Brain pericyte (primary cell): ENCODE measurements around the gene ARSG.
"Not testable (repeated sequence)": the region's sequence is repeated elsewhere in the genome, so short reads cannot be mapped to it uniquely, and the experiment has no call there.

Experiments
- DNase-seq: peaks from one replicate; pipeline ENCODE4 v3.0.0-alpha.2; 2012; ENCODE audit warnings: low read depth, low spot score

Gene ARSG

DNA sequence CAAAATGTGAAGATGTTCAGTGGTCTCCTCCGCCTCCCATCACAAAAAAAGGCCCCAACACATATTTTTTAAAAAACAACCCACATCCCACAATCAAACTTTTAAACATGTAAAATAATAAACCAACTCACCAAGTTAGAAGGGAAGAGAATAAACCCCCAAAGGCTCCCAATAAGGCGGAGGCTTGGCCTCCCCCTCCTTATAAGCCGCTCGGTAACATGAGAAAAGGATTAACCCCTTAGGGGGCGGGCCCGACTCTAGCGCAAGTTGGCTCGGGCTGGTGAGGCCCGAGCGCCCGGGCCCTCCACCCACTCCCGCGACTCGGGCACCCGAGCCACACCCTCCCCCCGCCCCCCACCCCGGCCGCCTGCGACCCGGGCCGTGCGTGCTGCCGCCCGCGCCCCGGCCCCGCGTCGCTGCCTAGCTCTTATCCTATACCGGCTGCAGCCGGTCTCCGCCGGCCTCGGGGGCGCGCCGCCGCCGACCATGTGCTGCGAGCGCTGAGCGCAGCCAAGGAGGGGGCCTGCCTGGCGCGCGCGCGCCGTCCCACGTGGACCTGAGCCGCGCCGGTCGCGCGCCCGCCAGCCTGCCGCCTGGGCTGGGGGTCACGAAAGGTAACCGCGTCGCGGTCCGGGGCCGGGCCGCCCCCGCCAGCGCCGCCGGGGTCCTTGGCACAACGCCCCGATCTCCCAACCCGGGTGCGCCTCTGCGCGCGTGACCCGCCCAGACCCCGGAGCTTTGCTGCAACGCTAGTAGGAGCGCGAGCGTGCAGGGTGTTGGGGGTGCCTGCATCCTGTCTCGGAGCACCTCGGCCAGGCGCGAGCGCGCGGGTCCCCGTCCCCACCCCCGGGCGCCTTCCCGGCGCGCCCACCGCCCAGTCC is at the start of gene ARSG, which contains the start of gene SLC16A6:
TSS of gene ARSG (plus strand) at position 541 of the 881 bp plus-strand sequence. CDS start 15,999 bp downstream, outside the sequence.
TSS of gene SLC16A6 (minus strand) at position 173 of the 881 bp plus-strand sequence. CDS start 12,807 bp downstream, outside the sequence.
- DNase-seq = no peak

DNA sequence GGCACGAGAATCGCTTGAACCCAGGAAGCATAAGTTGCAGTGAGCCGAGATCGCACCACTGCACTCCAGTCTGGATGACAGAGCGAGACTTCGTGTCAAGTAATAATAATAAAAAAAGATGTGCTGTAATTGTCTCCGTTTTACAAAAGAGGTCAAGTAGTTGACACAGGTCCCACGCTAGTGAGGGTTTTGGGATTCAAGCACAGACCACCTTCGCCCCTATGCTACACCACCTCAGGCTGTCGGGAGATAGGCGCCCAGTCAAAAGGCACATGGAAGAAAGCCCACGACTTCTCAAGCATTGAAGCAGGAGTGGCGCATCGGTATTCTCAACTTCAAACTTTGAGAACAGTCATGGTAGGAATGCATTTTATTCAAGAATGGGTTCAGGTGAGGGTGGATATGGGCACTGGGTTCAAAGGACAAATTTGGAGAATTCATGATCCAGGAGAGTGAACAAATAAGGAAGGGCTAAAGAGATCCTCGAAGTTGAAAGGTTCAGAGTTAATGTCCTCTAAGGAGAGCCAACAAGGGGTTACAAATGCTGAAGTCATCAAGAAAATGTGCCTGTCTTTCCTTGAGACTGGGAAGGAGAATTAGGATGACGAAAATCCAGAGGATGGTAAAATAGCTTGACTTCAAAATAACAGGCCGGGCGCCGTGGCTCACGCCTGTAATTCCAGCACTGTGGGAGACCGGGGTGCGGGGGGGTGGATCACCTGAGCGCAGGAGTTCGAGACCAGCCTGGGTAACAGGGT is 44.8 kb upstream of the ARSG start:
- no peak for DNase-seq

GRCh38 chr17:68247445-68248198 is 43.7 kb upstream of the ARSG start, which contains the start of gene AMZ2:
TSS of gene AMZ2 (plus strand) at chr17:68248043. CDS start at chr17:68250188, 2,145 bp downstream.
- peak; percentile 75 for DNase-seq

DNA sequence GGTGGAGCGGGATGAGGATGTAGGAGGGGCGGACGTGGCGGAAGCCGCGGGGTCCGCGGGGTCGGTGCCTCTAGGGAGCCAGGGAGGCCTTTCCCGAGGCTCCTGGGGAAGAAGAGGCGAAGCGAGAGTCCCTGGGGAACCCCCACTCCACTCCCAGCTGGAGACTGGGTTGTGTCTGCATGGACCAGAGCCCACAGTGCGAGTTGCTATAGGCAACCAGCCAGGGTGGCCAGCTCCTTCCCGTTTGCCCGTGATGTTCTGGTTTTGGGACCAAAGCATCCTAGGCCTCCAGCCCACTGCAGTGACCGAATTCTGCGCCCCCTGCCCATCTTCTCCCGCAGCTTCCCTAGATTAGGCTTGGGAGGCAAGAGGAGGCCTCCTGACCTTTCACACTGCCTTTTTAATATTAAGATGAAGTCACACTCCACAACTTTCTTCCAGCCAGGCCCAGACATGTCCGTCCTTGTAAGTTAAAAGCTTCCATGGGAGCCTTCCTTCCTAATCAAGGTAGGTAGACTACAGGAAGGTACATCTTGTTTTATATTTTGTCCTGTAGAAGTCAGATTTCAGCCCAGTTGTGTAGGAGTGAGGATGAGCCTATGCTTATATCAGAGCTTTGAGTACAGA is 43.0 kb upstream of the ARSG start:
- peak; percentile 24 for DNase-seq

DNA sequence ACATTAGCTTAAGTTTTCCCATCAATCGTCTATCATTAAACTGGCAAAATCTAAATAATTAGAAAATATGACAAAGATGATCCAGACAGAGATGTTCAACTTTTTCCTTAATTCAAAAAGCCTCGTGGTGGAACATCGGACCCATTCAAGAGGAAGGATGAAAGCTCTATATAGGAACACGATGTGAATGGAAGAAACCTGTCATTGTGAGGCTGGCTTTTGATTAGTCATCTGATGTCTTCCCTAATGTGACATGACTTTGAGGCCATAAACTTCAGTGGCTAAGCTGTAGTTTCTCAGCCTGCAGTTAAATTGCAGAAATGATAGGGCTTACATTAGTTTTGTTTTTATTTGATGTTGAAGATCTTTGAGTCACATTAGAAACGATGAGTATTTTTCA is 42.4 kb upstream of the ARSG start:
- no peak for DNase-seq

GRCh38 chr17:68249354-68249765 is 41.9 kb upstream of the ARSG start:
- DNase-seq = no peak

GRCh38 chr17:68253426-68253825 is 37.9 kb upstream of the ARSG start:
- DNase-seq = not testable (repeated sequence)

GRCh38 chr17:68255151-68255550 is 36.1 kb upstream of the ARSG start:
- no peak for DNase-seq

DNA sequence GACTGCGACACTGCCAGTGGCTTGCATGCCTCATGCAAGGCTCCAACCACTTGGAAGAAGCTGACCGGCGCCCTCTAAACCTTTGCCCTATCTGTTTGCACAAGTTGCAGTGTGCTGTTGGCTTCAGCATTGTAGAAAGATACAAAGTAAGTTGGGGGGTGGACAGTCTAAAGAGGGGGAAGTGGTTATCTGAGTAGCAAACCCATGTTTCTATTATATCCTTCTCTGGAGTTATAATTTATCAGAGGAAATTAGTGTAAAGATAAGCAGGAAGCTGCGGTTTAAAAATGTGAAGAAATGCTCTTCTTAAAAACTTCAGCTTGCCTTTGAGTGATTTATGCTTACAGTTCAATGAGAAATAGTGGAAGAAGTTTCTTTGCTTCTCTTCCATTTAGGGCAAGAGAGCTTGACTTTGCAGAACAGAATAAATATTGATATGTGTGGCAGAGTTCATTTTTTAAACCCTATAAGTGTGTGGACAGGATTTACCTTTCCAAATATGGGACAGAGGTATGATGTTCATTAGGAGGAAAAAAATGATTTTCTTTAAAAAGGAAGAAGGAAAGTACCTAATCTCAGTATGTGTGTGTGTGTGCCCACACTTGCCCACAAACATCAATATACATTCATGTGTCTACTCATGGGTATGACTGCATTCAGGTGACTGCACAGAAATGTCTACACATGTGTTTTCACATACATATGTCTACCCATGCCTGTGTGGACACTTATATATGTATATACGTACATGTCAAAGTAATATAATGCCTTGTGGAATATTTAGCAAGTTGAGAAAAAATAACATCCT is 35.4 kb upstream of the ARSG start:
- DNase-seq = no peak

- not testable (repeated sequence) for DNase-seq
These were observed 34.6 kb upstream of the ARSG start for GRCh38 chr17:68256701-68257100.

- DNase-seq = no peak
These were observed 33.4 kb upstream of the ARSG start for GRCh38 chr17:68257934-68258333.

GRCh38 chr17:68258890-68259647 is 32.2 kb upstream of the ARSG start:
- not testable (repeated sequence) for DNase-seq

GRCh38 chr17:68259648-68259951 is 31.7 kb upstream of the ARSG start:
- DNase-seq = not testable (repeated sequence)

GRCh38 chr17:68260051-68260762 is 31.1 kb upstream of the ARSG start:
- no peak for DNase-seq

- DNase-seq = not testable (repeated sequence)
These were observed 28.8 kb upstream of the ARSG start for GRCh38 chr17:68262467-68262866.

DNA sequence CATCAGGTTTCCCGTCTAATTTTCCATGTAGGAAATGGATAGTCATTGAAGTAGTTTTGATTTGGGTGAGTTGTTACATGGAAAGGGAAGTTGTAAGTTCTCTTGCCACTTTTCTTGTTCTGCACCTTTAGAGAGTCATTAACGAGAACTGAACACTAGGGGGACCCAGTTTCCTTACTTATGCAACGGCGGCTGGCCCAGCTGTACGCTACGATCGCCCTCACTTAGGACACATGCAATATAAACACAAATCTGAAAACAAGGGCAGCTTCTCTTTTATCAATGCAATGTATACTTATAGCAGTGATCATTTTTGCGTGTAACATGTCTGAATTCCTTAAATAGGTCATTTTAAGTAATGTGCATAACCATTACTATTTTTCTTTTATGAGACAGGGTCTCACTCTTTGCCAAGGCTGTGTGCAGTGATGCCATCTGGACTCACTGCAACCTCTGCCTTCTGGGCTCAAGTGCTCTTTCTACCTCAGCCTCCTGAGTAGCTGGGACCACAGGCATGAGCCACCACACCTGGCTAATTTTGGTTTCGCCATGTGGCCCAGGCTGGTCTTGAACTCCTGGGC is 28.1 kb upstream of the ARSG start:
- not testable (repeated sequence) for DNase-seq

DNA sequence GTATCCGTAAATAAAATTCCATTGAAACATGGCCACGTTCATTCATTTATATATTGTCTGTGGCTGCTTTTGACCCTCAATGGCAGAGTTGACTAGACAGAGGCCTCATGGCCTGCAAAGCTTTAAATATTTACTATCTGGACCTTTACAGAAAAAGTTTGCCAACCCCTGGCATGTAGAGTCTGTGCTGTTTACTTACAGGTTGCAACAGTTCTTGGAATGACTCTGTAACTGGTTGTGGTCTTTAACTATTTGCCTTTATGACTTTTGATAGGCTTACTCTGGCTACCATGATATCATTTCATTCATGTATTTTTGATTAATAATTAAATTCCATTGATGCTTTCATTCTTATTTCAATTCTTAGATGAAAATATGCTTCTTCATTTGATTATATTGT is 25.5 kb upstream of the ARSG start:
- not testable (repeated sequence) for DNase-seq

- no peak for DNase-seq
These were observed 17.6 kb upstream of the ARSG start for GRCh38 chr17:68273722-68274121.

DNA sequence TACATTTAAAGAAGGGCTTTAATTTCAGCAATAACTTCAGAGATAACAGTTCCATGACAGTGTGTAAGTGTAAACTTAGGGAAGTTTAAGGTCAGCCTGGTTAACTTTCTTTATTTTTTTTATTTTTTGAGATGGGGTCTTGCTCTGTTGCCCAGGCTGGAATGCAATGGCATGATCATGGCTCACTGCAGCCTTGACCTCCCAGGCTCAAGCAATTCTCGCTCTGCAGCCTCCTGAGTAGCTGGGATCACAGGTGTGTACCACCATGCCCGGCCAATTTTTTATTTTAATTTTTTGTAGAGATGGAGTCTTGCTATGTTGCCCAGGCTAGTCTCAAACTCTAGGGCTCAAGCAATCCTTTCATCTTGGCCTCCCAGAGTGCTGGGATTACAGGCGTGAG is 15.0 kb upstream of the ARSG start:
- not testable (repeated sequence) for DNase-seq
